ENCODE data around the gene SSBP2. TPM values are rescaled to one million over a fixed set of nuclear protein-coding genes. Genes with fewer than 3 reads are reported as not detected.

SSBP2 gene
- total and polyA plus RNA-seq, 2 of the 8 experiments (the other 6 are each of a cell fraction or from before 2014, with no cell fraction given), result 21.5 to 36.2 TPM

DNA sequence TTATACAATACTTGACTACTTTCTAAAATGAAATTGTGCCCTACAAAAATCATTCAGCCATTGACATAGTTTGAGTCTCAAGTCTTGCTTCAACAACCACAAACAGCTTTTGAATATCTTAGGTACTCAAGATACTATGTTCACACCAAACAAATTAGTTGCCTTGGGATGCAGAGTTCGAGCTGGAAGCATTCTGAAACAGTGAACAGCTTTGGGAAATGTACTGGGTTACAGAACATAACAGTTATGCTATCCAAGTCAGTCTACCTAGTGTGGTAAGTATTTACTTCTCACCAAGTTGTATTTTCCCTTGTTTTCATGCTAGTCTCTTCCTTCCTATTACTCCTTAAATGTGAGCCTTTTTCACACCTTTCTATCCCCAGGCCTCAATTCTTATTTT is 143.2 kb downstream of the SSBP2 start:
- Histone ChIP-seq H2BK120ac (replicated peaks; ENCODE audit: low read depth, low read length) (no peak overlapping the region), H3K23ac (ENCODE audit: insufficient read length) (no peak overlapping the region), H3K9me3 (ENCODE audit: insufficient read depth in 2 of 2, low read depth in 1 of 2, low read length in 1 of 2) (no peaks in the 10 kb centered on the region), H3K27ac (ENCODE audit: low read depth, low read length) (no peak overlapping the region), H4K8ac (ENCODE audit: extremely low read depth, insufficient read depth, low read length) (no peak overlapping the region), H3K18ac (ENCODE audit: extremely low read depth, low read length) (no peak overlapping the region), H4K5ac (ENCODE audit: insufficient read length, low read depth, low read length) (no peak overlapping the region), H3K4ac (replicated peaks; ENCODE audit: insufficient read length, low read depth, low read length) (no peak overlapping the region), H3K4me3 (ENCODE audit: extremely low read depth in 1 of 4, insufficient read depth in 2 of 4, low read depth in 3 of 4, low read length in 4 of 4) (no peak overlapping the region), H3K9ac (replicated peaks in 1 of 4; ENCODE audit: extremely low read depth in 1 of 4, low read depth in 3 of 4, low read length in 3 of 4) (no peak overlapping the region), H3K4me1 (replicated peaks in 1 of 4; ENCODE audit: control insufficient read depth in 3 of 4, insufficient read depth in 4 of 4, low read length in 3 of 4) (peaks cover 0 to 7% (median 3%) of the 10 kb centered on the region in 4 experiments; a peak in 4 of 7 replicates), H2BK12ac (ENCODE audit: low read depth, low read length) (no peak overlapping the region), H2AFZ (ENCODE audit: low read length) (no peak overlapping the region), H3K27me3 (replicated peaks in 1 of 4; ENCODE audit: control insufficient read depth in 3 of 4, extremely low read depth in 1 of 4, insufficient read depth in 3 of 4, low read length in 3 of 4) (no peaks in the 10 kb centered on the region), H3K79me1 (ENCODE audit: low read depth, low read length) (no peaks in the 10 kb centered on the region), H2BK20ac (ENCODE audit: low read length) (no peak overlapping the region), H4K20me1 (replicated peaks in 1 of 2; ENCODE audit: control insufficient read depth in 1 of 2, insufficient read depth in 2 of 2, low read length in 2 of 2) (no peaks in the 10 kb centered on the region), H3K14ac (ENCODE audit: insufficient read length) (no peak overlapping the region), H2BK15ac (ENCODE audit: low read length) (no peak overlapping the region), H3K23me2 (ENCODE audit: low read depth, low read length) (no peaks in the 10 kb centered on the region), H2BK5ac (ENCODE audit: low read depth, low read length) (no peak overlapping the region), H2AK5ac (ENCODE audit: low read depth, low read length) (no peak overlapping the region), H3K4me2 (ENCODE audit: insufficient read depth in 1 of 2, low read depth in 2 of 2, low read length in 2 of 2) (no peak overlapping the region), H4K91ac (replicated peaks; ENCODE audit: insufficient read length, low read length) (no peak overlapping the region), H3K56ac (replicated peaks; ENCODE audit: insufficient read length, low read depth, low read length) (no peak overlapping the region), H3K79me2 (ENCODE audit: control insufficient read depth in 1 of 2, insufficient read depth in 2 of 2, low read length in 2 of 2) (no peaks in the 10 kb centered on the region), H3K36me3 (ENCODE audit: control insufficient read depth in 2 of 4, insufficient read depth in 4 of 4, low read length in 3 of 4) (peaks cover 0 to 17% (median 0%) of the 10 kb centered on the region in 4 experiments; a peak in 1 of 8 replicates)
- WGBS, 2 experiments (ENCODE audit: extremely low coverage in 1 of 2, insufficient coverage in 1 of 2, insufficient read length in 1 of 2, insufficient replicate concordance in 2 of 2, low coverage in 1 of 2, low lambda C conversion rate in 2 of 2, missing lambda C conversion rate in 1 of 2), result 81% methylated on average over 1 of the region's 1 CpG; no CpG with 5 or more reads in 1 of the 2 experiments
- no peak for DNase-seq (ENCODE audit: low read depth in 1 of 2, low spot score in 2 of 2)
- FAIRE-seq, result no peak
- ChIA-PET CTCF (ENCODE audit: partially characterized antibody) (no interaction called here), POLR2A (ENCODE audit: partially characterized antibody) (no interaction called here)
- no peak for TF ChIP-seq POLR2A (IDR thresholded peaks at IDR 0.05; ENCODE audit: control extremely low read depth in 1 of 2, low read depth in 2 of 2, low read length in 2 of 2)
- TF ChIP-seq GABPA (IDR thresholded peaks at IDR 0.05; ENCODE audit: borderline replicate concordance, insufficient read depth, low read length), result no peak
- no peak for TF ChIP-seq HDAC2 (IDR thresholded peaks at IDR 0.05; ENCODE audit: borderline replicate concordance in 1 of 2, low read depth in 2 of 2, low read length in 2 of 2)
- TF ChIP-seq BACH1 (IDR thresholded peaks at IDR 0.05; ENCODE audit: low read length), result no peak
- TF ChIP-seq RNF2 (IDR thresholded peaks at IDR 0.05; ENCODE audit: borderline replicate concordance, low read depth, low read length, missing control alignments, poor library complexity, severe bottlenecking), result no peak
- TF ChIP-seq EP300 (IDR thresholded peaks at IDR 0.05; ENCODE audit: borderline replicate concordance in 1 of 2, low read depth in 2 of 2, low read length in 2 of 2), result no peak
- no peak for TF ChIP-seq SUZ12 (IDR thresholded peaks at IDR 0.05; ENCODE audit: low read length)
- TF ChIP-seq KDM1A (IDR thresholded peaks at IDR 0.05; ENCODE audit: borderline replicate concordance, low read length), result no peak
- TF ChIP-seq, protein P1, sequence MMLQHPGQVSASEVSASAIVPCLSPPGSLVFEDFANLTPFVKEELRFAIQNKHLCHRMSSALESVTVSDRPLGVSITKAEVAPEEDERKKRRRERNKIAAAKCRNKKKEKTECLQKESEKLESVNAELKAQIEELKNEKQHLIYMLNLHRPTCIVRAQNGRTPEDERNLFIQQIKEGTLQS (IDR thresholded peaks at IDR 0.05; ENCODE audit: insufficient read depth, low read depth, low read length), result no peak
- no peak for TF ChIP-seq CREB1 (IDR thresholded peaks at IDR 0.05)
- no peak for TF ChIP-seq CBX5 (IDR thresholded peaks at IDR 0.05; ENCODE audit: low read depth, low read length)
- no peak for TF ChIP-seq SIX5 (IDR thresholded peaks at IDR 0.05; ENCODE audit: low read depth, low read length)
- no peak for TF ChIP-seq NANOG (IDR thresholded peaks at IDR 0.05; ENCODE audit: insufficient read depth, low read depth, low read length, poor library complexity, severe bottlenecking)
- TF ChIP-seq SIRT6 (IDR thresholded peaks at IDR 0.05; ENCODE audit: low read length), result no peak
